K562 (cell line): Measurements from ENCODE around the gene E2F2. TPM values are rescaled to one million over a fixed set of nuclear protein-coding genes. Genes with fewer than 3 reads are reported as not detected.

ENCODE experiments used
- ATAC-seq: fragments of 200-7000 bp; cut with Tn5 transposase; 3 replicates; pipeline ENCODE4 v1.9.1; 2020; ENCODE audit warnings: moderate library complexity
- BruUV-seq: library from RNA; stranded (reverse); fragments of 400-500 nt; replicated peaks from 2 replicates; lab custom pipeline; 2021; lab: Mats Ljungman, UMichigan
- CTCF ChIA-PET: fragments of 300-600 bp; formaldehyde crosslinking; extraction: SDS; loops from one replicate; lab custom pipeline; 2021; ENCODE audit warnings: low intra/inter-chr PET ratio; lab: Yijun Ruan, JAX
- POLR2A ChIA-PET: fragments of 300-600, 350-650 bp; sonication (Branson Sonifier 250); formaldehyde crosslinking; extraction: SDS; loops from one replicate; lab custom pipeline; 2021; ENCODE audit warnings: antibody characterized with exemption, inconsistent platforms; lab: Yijun Ruan, JAX
- DNase-seq, 4 experiments: peaks; one replicate each; pipeline versions ENCODE4 v3.0.0 to v3.0.0-alpha.2; 2011 to 2018; ENCODE audit warnings: low spot score in 3 of 4, mixed read lengths in 3 of 4; ENCODE audit errors: extremely low read depth in 1 of 4
- FAIRE-seq: peaks from 2 replicates; lab custom pipeline; 2011; peaks lifted over from hg19 to GRCh38; lab: Jason Lieb, UNC
- H2AFZ ChIP-seq: 2 replicates; pipeline ENCODE4 v1.6.0; 2011; ENCODE audit warnings: low read depth, low read length, control low read depth, inconsistent platforms
- H3K27ac ChIP-seq: fragments of 200-600 bp; 3 replicates; pipeline ENCODE4 v1.8.0; 2011; ENCODE audit warnings: low read depth, mild to moderate bottlenecking, control low read depth, inconsistent platforms, low read length, moderate library complexity, mixed read lengths; ENCODE audit errors: extremely low read depth
- H3K27me3 ChIP-seq, 2 experiments: fragments of 300-600 bp in 1 of 2; 2 replicates in 1 of 2; 3 replicates in 1 of 2; pipeline versions ENCODE4 v1.6.0 to v1.8.0; 2011; ENCODE audit warnings: inconsistent platforms in 2 of 2, low read length in 2 of 2, mild to moderate bottlenecking in 1 of 2, mixed read lengths in 1 of 2, moderate library complexity in 1 of 2; ENCODE audit not compliant: control insufficient read depth in 2 of 2, insufficient read depth in 2 of 2
- H3K36me3 ChIP-seq: fragments of 300-600 bp; 3 replicates; pipeline ENCODE4 v1.8.0; 2011; ENCODE audit warnings: mild to moderate bottlenecking, low read length, inconsistent platforms; ENCODE audit not compliant: control insufficient read depth, insufficient read depth
- H3K4me1 ChIP-seq, 2 experiments: fragments of 200-600 bp in 1 of 2; replicated peaks in 1 of 2; 2 replicates in 1 of 2; 3 replicates in 1 of 2; pipeline versions ENCODE4 v1.5.1 to v1.8.0; 2011; ENCODE audit warnings: inconsistent platforms in 2 of 2, low read length in 2 of 2, mild to moderate bottlenecking in 1 of 2, mixed read lengths in 1 of 2, moderate library complexity in 1 of 2; ENCODE audit not compliant: control insufficient read depth in 2 of 2, insufficient read depth in 2 of 2
- H3K4me2 ChIP-seq: 2 replicates; pipeline ENCODE4 v1.6.1; 2011; ENCODE audit warnings: low read length, control low read depth, inconsistent platforms, mixed read lengths; ENCODE audit not compliant: insufficient read depth
- H3K4me3 ChIP-seq: fragments of 200-600 bp; sonication (generic), shearing (Covaris generic); 2 replicates; pipeline ENCODE4 v1.5.1; 2016; ENCODE audit warnings: control low read depth, inconsistent platforms
- H3K79me2 ChIP-seq: fragments of 200-600 bp; 3 replicates; pipeline ENCODE4 v1.8.0; 2011; ENCODE audit warnings: low read length, inconsistent platforms; ENCODE audit not compliant: control insufficient read depth, insufficient read depth
- H3K9ac ChIP-seq, 2 experiments: 2 replicates each; pipeline versions ENCODE4 v1.6.0 to v1.6.1; 2011; ENCODE audit warnings: low read depth in 2 of 2, low read length in 2 of 2, control low read depth in 1 of 2, inconsistent platforms in 1 of 2, mild to moderate bottlenecking in 1 of 2, mixed read lengths in 1 of 2; ENCODE audit not compliant: insufficient read depth in 1 of 2
- H3K9me1 ChIP-seq: one replicate; pipeline ENCODE4 v1.6.0; 2011; ENCODE audit warnings: inconsistent platforms, mild to moderate bottlenecking, low read length, moderate library complexity; ENCODE audit not compliant: control insufficient read depth, insufficient read depth
- H3K9me3 ChIP-seq: replicated peaks from 2 replicates; pipeline ENCODE4 v1.5.1; 2011; ENCODE audit warnings: low read depth, low read length, inconsistent platforms; ENCODE audit not compliant: control insufficient read depth, insufficient read depth
- H4K20me1 ChIP-seq: replicated peaks from 2 replicates; pipeline ENCODE4 v1.6.1; 2011; ENCODE audit warnings: low read length, inconsistent platforms, mixed read lengths; ENCODE audit not compliant: control insufficient read depth, insufficient read depth
- MED1 ChIP-seq: sonication (generic); formaldehyde crosslinking; IDR thresholded peaks from 2 replicates; pipeline ENCODE4 v1.8.1; 2023; ENCODE audit warnings: missing genetic modification reagents, borderline replicate concordance
- MXD1 ChIP-seq: fragments of 250-450 bp; sonication (Bioruptor Pico); IDR thresholded peaks from 2 replicates; pipeline ENCODE4 v1.8.0; 2021; ENCODE audit warnings: borderline replicate concordance, mild to moderate bottlenecking, moderate library complexity; ENCODE audit not compliant: poor library complexity, severe bottlenecking
- NELFE ChIP-seq: IDR thresholded peaks from 2 replicates; pipeline ENCODE4 v1.6.1; 2011; ENCODE audit warnings: mild to moderate bottlenecking; ENCODE audit not compliant: insufficient read depth, insufficient read length
- POLR2A ChIP-seq: fragments of 450-650 bp; conservative IDR thresholded peaks from 2 replicates; pipeline ENCODE4 v1.6.1; 2016
- ZKSCAN3 ChIP-seq: fragments of 250-450 bp; sonication (Bioruptor Pico); IDR thresholded peaks from 2 replicates; pipeline ENCODE4 v1.4.0; 2020
- ZNF239 ChIP-seq: fragments of 250-450 bp; sonication (Bioruptor Pico); IDR thresholded peaks from 2 replicates; pipeline ENCODE4 v1.4.0; 2020; ENCODE audit warnings: mild to moderate bottlenecking
- ZNF431 ChIP-seq: sonication (generic); formaldehyde crosslinking; IDR thresholded peaks from 2 replicates; pipeline ENCODE4 v1.8.0; 2022; ENCODE audit warnings: mild to moderate bottlenecking, missing genetic modification reagents
- WGBS: fragments of 100-300 bp; shearing (Covaris generic); methylation state at CpG from one replicate; pipeline ENCODE4 v1.1.6; 2016; ENCODE audit warnings: low coverage, mixed read lengths; ENCODE audit not compliant: insufficient coverage; ENCODE audit errors: missing lambda C conversion rate; 5-methylcytosine and 5-hydroxymethylcytosine counted together
- in situ Hi-C: fragments of 300-500 bp; cut with MboI; formaldehyde crosslinking; loops from 4 replicates; pipeline ENCODE4 v1.15.0; 2018; ENCODE audit warnings: inconsistent platforms, mixed read lengths
- intact Hi-C: fragments of 100-400 bp; cut with micrococcal nuclease; formaldehyde crosslinking; loops from 2 replicates; pipeline ENCODE4 v1.14.2; 2022
- polyA plus RNA-seq, 8 experiments: library from polyadenylated mRNA; depleted of rRNA in 4 of 8; stranded (reverse) in 5 of 8; unstranded in 3 of 8; fragments of >200 nt; fragmentation: Nextera tagmentation in 2 of 8; fragmentation: Illumina TruSeq in 1 of 8; extraction: Ambion mirVana in 2 of 8; extraction: Trizol in 1 of 8; gene quantifications; 2 replicates each; pipeline versions ENCODE4 v1.2.1 to v1.2.3, GENCODE V29; 2011 to 2014; ENCODE audit warnings: inconsistent platforms in 1 of 8, missing spikeins in 1 of 8
- total RNA-seq, 7 experiments: library from RNA; depleted of rRNA in 6 of 7; stranded (reverse); fragments of >200 nt in 6 of 7; fragmentation: Illumina TruSeq in 2 of 7; extraction: Trizol in 2 of 7; gene quantifications; 2 replicates each; pipeline versions ENCODE4 v1.2.1 to v1.2.3, GENCODE V29; 2011 to 2021; ENCODE audit warnings: low replicate concordance in 1 of 7
- TF ChIP-seq, protein P1 (sequence below): fragments of 450-650 bp; formaldehyde crosslinking; IDR thresholded peaks from 2 replicates; pipeline ENCODE4 v1.4.0; 2022; ENCODE audit warnings: missing genetic modification characterization
- TF ChIP-seq, protein P2 (sequence below): fragments of 450-650 bp; IDR thresholded peaks from 2 replicates; pipeline ENCODE4 v1.6.1; 2017; ENCODE audit warnings: antibody characterized with exemption, mild to moderate bottlenecking
- TF ChIP-seq, protein P3 (sequence below), 3 experiments: fragments of 200-800 bp in 1 of 3; sonication (Bioruptor generic) in 1 of 3; sonication (generic) in 1 of 3; formaldehyde crosslinking in 1 of 3; IDR thresholded peaks; 2 replicates each; pipeline versions ENCODE4 v1.6.1 to v1.8.0; 2016 to 2022; ENCODE audit warnings: mild to moderate bottlenecking in 2 of 3, missing compliant biosample characterization in 2 of 3, missing genetic modification characterization in 2 of 3, missing genetic modification reagents in 1 of 3

The E2F2 gene
- total and polyA plus RNA-seq, 9 of the 15 experiments (the other 6 are each of a cell fraction or from before 2014, with no cell fraction given) = 3.1 to 25.3 (median 11.4) TPM

GRCh38 chr1:23575226-23575810, 44.3 kb upstream of the E2F2 start (continued):
- TF ChIP-seq, protein P1, sequence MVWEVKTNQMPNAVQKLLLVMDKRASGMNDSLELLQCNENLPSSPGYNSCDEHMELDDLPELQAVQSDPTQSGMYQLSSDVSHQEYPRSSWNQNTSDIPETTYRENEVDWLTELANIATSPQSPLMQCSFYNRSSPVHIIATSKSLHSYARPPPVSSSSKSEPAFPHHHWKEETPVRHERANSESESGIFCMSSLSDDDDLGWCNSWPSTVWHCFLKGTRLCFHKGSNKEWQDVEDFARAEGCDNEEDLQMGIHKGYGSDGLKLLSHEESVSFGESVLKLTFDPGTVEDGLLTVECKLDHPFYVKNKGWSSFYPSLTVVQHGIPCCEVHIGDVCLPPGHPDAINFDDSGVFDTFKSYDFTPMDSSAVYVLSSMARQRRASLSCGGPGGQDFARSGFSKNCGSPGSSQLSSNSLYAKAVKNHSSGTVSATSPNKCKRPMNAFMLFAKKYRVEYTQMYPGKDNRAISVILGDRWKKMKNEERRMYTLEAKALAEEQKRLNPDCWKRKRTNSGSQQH (CRISPR knock-in tag) = no peak
- no peak for TF ChIP-seq POLR2A
- TF ChIP-seq, protein P2, sequence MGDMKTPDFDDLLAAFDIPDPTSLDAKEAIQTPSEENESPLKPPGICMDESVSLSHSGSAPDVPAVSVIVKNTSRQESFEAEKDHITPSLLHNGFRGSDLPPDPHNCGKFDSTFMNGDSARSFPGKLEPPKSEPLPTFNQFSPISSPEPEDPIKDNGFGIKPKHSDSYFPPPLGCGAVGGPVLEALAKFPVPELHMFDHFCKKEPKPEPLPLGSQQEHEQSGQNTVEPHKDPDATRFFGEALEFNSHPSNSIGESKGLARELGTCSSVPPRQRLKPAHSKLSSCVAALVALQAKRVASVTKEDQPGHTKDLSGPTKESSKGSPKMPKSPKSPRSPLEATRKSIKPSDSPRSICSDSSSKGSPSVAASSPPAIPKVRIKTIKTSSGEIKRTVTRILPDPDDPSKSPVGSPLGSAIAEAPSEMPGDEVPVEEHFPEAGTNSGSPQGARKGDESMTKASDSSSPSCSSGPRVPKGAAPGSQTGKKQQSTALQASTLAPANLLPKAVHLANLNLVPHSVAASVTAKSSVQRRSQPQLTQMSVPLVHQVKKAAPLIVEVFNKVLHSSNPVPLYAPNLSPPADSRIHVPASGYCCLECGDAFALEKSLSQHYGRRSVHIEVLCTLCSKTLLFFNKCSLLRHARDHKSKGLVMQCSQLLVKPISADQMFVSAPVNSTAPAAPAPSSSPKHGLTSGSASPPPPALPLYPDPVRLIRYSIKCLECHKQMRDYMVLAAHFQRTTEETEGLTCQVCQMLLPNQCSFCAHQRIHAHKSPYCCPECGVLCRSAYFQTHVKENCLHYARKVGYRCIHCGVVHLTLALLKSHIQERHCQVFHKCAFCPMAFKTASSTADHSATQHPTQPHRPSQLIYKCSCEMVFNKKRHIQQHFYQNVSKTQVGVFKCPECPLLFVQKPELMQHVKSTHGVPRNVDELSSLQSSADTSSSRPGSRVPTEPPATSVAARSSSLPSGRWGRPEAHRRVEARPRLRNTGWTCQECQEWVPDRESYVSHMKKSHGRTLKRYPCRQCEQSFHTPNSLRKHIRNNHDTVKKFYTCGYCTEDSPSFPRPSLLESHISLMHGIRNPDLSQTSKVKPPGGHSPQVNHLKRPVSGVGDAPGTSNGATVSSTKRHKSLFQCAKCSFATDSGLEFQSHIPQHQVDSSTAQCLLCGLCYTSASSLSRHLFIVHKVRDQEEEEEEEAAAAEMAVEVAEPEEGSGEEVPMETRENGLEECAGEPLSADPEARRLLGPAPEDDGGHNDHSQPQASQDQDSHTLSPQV = no peak
- TF ChIP-seq NELFE = no peak

- in situ Hi-C loops (no loop called here), intact Hi-C loops (no loop called here)
- ChIA-PET POLR2A (interaction anchor here (0.8 kb wide), 1 partner anchor 18 kb away, joined by 3 read pairs; no protein-coding TSS in a partner anchor), CTCF (no interaction called here)
- ATAC-seq (no peak), DNase-seq (no peak), FAIRE-seq (no peak)
- no peak overlapping the region for H3K9ac ChIP-seq
- whole genome bisulfite sequencing = 21% methylated on average over 2 of the region's 2 CpGs
- H4K20me1 ChIP-seq = no peaks in the 10 kb centered on the region
- H3K27ac ChIP-seq = no peak overlapping the region
- no TSS peak for BruUV-seq
- H3K79me2 ChIP-seq = no peaks in the 10 kb centered on the region
- no peaks in the 10 kb centered on the region for H3K9me3 ChIP-seq
- no peaks in the 10 kb centered on the region for H3K36me3 ChIP-seq
- H3K4me1 ChIP-seq = peaks cover 0 to 13% of the 10 kb centered on the region in 2 experiments; a peak in 4 of 5 replicates
- no peak overlapping the region for H3K4me3 ChIP-seq
- H2AFZ ChIP-seq = no peak overlapping the region
- no peak overlapping the region for H3K4me2 ChIP-seq
- H3K9me1 ChIP-seq = no peaks in the 10 kb centered on the region
- no peaks in the 10 kb centered on the region; a peak in 1 of 5 replicates for H3K27me3 ChIP-seq
- TF ChIP-seq MED1 (CRISPR knock-in tag) = no peak
- no peak for TF ChIP-seq ZNF431 (CRISPR knock-in tag)
- no peak for TF ChIP-seq MXD1 (CRISPR knock-in tag)
- TF ChIP-seq, protein P3, sequence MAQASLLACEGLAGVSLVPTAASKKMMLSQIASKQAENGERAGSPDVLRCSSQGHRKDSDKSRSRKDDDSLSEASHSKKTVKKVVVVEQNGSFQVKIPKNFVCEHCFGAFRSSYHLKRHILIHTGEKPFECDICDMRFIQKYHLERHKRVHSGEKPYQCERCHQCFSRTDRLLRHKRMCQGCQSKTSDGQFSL (CRISPR knock-in tag; IDR thresholded peaks at IDR 0.05) = no peak
- TF ChIP-seq, protein P3 (tag; IDR thresholded peaks at IDR 0.05) = no peak
- no peak for TF ChIP-seq ZKSCAN3
- no peak for TF ChIP-seq ZNF239 (CRISPR knock-in tag)
Measured at GRCh38 chr1:23574265-23574754, 43.3 kb upstream of the E2F2 start.
